Activated naive CD8-positive, alpha-beta T cell treated with anti-CD3 and anti-CD28 coated beads, Interleukin-2, amount 50 U/mL, for 24 hours (primary cell): ENCODE measurements around the gene ALX4.
A peak's percentile ranks its signal among the peaks of the same experiment; 100 is the strongest.

Experiments
- ATAC-seq: fragments of 150-1000 bp; cut with Tn5 transposase; one replicate; pipeline ENCODE4 v1.10.0; 2021
- DNase-seq: peaks from one replicate; pipeline ENCODE4 v3.0.0; 2021
- H3K27ac Mint-ChIP-seq: one replicate; pipeline ENCODE4 v1.8.0; 2021; ENCODE audit warnings: mild to moderate bottlenecking, mixed read lengths
- H3K27me3 Mint-ChIP-seq: one replicate; pipeline ENCODE4 v1.8.0; 2021; ENCODE audit warnings: mixed read lengths
- H3K36me3 Mint-ChIP-seq: one replicate; pipeline ENCODE4 v1.8.0; 2021; ENCODE audit warnings: low read depth, mixed read lengths
- H3K4me1 Mint-ChIP-seq: one replicate; pipeline ENCODE4 v1.8.0; 2021; ENCODE audit warnings: mixed read lengths
- H3K4me3 Mint-ChIP-seq: one replicate; pipeline ENCODE4 v1.8.0; 2021; ENCODE audit warnings: mild to moderate bottlenecking, moderate library complexity, mixed read lengths
- H3K9me3 Mint-ChIP-seq: one replicate; pipeline ENCODE4 v1.8.0; 2021; ENCODE audit warnings: mixed read lengths

Gene ALX4

DNA sequence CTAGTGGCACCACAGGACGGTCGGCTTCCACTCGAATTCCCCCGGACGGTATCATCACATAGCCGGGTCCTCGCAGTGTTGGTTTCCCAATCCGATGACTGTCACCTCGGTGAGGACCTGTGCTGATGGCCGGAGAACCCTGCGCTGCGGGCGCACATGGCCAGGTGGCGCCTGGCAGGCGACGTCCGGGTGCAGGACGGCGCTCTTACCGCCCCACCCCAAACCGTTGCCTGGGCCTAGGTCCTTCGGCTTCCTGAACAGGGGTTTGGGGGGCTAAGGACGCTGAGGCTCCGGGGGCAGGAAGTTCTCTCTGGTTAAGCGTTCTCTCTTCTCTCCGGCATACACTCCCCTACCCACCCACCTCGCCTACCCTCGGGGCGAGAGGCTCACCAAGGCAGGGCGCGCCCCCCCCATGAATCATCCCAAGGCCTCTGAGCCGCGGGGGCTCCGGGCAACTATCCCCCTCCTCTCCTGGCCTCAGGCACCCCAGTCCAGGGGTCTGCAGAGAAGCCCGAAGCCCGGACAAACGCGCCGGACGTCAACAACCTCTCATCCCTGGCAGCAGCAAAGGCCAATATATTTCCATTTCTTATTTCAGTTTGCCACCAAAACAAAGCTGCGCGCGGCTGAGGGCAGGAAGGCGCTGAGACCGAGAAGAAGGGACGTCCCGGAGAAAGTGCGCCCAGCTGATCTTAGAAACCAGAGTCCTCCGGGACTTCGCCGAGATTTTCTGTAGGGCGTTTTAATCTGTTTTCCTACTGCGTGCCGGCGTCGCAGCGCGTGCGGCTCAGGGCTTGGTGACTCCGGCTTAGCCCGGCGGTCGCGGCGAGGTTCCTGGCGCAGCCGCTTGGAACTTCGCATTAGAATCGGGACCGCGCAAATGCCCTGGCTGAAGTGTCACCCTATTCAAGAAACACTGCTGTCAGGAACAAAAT is 5.6 kb downstream of the ALX4 start:
- DNase-seq: no peak
- Mint-ChIP-seq H3K4me1 (peaks cover 31% of the 10 kb centered on the region), H3K36me3 (no peaks in the 10 kb centered on the region), H3K4me3 (peak overlapping the region; percentile 74), H3K9me3 (no peaks in the 10 kb centered on the region), H3K27ac (no peak overlapping the region), H3K27me3 (peaks cover 81% of the 10 kb centered on the region)
- ATAC-seq: no peak

DNA sequence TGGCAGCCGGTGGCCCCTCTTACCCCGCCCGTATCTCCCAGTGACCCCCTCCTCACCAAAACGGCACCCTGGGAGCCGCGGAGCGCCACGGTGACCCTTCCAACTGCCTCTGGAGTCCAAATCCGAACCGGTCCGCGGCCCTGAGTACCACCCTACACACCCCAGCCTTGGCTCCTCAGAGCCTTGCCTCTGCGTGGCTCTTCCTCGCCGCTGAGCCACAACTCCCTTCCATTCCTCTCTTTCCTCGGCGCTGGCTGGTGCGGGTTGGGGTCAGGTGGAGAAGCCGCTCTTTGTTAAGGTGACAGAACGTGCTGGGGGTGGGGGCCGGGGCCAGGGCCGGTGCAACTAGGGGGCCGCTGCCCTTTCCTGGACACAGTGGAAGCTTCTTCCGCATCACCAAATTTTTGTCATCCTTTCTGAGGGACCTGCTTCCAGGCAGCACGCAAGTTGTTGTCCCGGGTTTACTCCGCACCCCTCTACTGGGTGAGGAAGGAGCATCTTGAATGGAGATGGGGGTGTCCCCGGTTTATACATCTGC is 6.5 kb downstream of the ALX4 start:
- Mint-ChIP-seq H3K4me1 (peaks cover 28% of the 10 kb centered on the region), H3K27me3 (peaks cover 75% of the 10 kb centered on the region), H3K36me3 (no peaks in the 10 kb centered on the region), H3K4me3 (no peak overlapping the region), H3K9me3 (no peaks in the 10 kb centered on the region), H3K27ac (no peak overlapping the region)
- DNase-seq (no peak), ATAC-seq (no peak)

DNA sequence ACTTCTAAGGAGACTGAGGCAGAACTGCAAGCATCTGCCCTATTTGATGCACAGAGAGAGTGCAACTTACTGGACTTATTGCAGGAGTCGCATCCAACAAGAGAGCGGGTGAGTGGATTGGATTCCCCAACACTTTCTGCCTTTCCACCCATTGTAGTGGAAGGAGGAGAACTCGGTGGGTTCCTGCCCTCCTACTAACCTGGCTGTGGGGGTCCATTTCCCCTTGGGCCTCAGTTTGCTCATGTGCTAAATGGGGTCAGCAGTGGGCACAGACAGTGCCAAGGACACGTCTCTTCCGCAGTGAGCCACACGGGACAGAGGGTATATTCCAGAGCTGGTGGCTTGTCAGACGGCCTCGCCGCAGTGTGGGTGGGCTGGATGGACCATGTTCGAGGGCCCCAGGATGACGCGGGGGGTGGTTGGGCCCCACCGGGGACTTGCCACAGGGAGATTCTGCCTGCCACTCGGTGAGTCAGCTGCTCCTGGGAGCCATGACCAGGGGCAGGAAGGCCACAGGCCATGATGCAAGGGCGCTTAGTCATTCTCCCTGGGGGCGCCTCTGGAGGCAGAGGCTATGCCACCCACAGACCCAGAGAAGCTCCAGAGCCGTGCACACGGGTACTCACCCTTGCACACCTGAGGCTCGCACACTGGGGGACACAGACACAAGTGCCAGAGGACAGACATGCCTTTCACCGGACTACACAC is 8.2 kb downstream of the ALX4 start:
- Mint-ChIP-seq H3K36me3 (no peaks in the 10 kb centered on the region), H3K27ac (no peak overlapping the region), H3K4me3 (no peak overlapping the region), H3K9me3 (no peaks in the 10 kb centered on the region), H3K4me1 (peaks cover 26% of the 10 kb centered on the region), H3K27me3 (peaks cover 66% of the 10 kb centered on the region)
- DNase-seq (no peak), ATAC-seq (peak; percentile 52)

DNA sequence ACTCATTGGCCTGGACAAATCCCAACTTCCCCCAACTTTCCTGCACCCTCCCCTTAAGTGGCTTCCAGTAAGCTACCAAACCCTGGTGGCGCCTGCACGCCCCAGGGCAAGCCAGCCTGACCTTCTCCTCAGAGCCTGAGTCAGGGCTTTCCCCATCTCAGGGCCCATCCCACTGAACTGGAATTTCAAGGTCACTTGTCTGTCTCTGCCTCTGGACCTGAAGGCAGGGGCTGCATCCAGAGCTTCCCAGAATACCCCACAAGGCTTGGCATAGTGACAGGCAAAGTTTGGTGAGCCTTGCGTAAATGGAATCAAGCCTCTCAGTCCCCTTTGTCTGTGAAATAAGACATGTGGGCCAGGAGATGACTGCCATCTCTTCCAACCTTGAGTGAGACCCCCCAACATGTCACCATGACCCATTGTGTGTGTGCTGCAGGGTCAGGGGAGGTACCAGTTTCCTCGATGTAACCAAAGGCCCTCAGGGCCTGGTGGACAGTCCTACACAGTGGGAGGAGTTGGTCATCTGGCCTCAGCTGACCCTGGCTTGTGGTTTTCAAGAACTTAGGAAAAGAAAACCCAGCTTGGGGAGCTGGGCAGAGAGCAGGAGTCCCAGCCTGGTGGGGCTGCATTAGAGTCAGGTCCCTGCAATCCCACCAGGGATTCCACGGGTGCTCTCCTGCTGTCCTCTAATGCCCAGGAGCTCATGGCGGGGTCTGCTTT is 8.9 kb downstream of the ALX4 start:
- DNase-seq: no peak
- ATAC-seq: no peak
- no peaks in the 10 kb centered on the region for H3K9me3 Mint-ChIP-seq
- peaks cover 21% of the 10 kb centered on the region for H3K4me1 Mint-ChIP-seq
- no peaks in the 10 kb centered on the region for H3K36me3 Mint-ChIP-seq
- no peak overlapping the region for H3K4me3 Mint-ChIP-seq
- peaks cover 62% of the 10 kb centered on the region for H3K27me3 Mint-ChIP-seq
- no peak overlapping the region for H3K27ac Mint-ChIP-seq

DNA sequence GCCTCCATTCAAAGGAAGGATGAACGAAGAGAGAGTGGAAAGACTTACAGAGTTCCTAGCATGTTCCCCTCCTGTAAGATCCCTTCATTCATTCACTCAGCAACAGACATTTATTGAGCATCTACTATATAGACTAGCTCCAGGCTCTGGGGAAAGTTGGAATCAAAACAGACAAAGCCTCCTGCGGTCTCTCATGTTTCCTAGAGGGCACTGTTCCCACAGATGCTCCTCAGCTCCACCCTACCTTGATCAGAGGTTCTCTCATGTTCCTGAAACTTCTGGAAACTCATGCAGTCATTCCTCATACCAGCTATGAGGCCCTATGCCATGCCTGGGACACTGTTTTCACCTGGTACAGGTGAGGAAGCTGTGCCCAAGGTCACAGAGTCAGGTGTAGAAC is 11.1 kb downstream of the ALX4 start:
- DNase-seq: no peak
- Mint-ChIP-seq H3K4me3 (no peak overlapping the region), H3K27me3 (peaks cover 46% of the 10 kb centered on the region), H3K27ac (no peak overlapping the region), H3K4me1 (peaks cover 4% of the 10 kb centered on the region), H3K9me3 (no peaks in the 10 kb centered on the region), H3K36me3 (no peaks in the 10 kb centered on the region)
- no peak for ATAC-seq

DNA sequence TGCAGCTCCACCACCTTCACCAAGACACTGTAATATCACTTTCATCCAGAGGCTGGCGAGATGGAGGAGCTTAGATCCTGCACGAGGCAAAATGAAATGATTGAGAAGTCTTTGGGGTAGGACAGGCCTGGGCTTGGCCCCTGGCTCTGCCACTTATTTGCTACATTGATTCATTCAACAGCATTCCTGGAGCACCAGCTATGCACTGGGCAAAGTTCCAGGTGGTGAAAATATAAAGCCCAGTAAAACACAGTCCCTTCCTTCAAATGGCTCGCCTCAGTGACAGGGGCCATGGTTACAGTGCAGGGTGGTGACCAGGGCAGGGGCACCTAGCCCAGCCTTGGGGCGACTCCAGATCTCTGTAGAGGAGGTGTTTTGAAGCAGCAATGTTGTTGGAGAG is 19.7 kb downstream of the ALX4 start:
- H3K4me3 Mint-ChIP-seq: no peak overlapping the region
- no peaks in the 10 kb centered on the region for H3K9me3 Mint-ChIP-seq
- peaks cover 9% of the 10 kb centered on the region for H3K27me3 Mint-ChIP-seq
- no peak for DNase-seq
- no peaks in the 10 kb centered on the region for H3K36me3 Mint-ChIP-seq
- no peak for ATAC-seq
- no peaks in the 10 kb centered on the region for H3K4me1 Mint-ChIP-seq
- no peak overlapping the region for H3K27ac Mint-ChIP-seq

DNA sequence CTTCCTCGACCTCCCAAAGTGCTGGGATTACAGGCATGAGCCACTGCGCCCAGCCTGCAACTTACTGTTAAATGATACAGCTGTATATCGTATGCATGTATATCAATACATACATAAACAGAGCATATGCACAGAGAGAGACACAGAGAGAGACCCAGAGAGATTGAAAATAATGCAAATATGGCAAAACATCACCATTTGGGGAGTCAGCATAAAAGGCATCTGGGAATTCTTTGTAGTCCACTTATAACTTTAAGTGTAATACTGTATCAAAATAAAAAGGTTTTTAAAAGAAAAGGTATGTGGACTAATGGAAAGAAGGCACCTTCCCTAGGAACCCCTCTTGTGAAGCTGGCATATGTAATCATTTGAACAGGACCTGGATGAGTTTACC is 21.8 kb downstream of the ALX4 start:
- H3K27ac Mint-ChIP-seq: no peak overlapping the region
- no peaks in the 10 kb centered on the region for H3K36me3 Mint-ChIP-seq
- ATAC-seq: no peak
- H3K27me3 Mint-ChIP-seq: peaks cover 3% of the 10 kb centered on the region
- no peaks in the 10 kb centered on the region for H3K4me1 Mint-ChIP-seq
- no peak overlapping the region for H3K4me3 Mint-ChIP-seq
- DNase-seq: no peak
- H3K9me3 Mint-ChIP-seq: no peaks in the 10 kb centered on the region

DNA sequence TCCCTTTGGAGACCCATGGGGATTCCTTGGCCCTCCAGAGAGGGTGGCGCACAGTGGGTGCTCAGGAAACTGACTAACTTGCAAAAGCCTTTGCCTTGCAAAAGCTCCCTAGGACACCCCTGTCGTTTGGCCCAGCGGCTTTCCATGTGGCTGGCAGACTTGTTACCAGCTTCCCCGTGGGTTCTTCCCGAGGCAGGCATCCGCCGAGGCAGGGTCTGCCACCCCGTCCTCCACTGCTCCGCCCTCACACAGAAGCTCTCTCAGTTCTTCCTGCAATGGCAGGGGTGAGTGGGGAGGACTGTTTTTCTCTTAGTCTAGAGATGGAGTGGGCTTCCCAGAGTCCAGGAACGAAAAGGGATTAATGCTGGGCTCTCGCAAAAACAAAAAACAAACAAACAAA is 23.0 kb downstream of the ALX4 start:
- H3K36me3 Mint-ChIP-seq: no peaks in the 10 kb centered on the region
- no peak for DNase-seq

DNA sequence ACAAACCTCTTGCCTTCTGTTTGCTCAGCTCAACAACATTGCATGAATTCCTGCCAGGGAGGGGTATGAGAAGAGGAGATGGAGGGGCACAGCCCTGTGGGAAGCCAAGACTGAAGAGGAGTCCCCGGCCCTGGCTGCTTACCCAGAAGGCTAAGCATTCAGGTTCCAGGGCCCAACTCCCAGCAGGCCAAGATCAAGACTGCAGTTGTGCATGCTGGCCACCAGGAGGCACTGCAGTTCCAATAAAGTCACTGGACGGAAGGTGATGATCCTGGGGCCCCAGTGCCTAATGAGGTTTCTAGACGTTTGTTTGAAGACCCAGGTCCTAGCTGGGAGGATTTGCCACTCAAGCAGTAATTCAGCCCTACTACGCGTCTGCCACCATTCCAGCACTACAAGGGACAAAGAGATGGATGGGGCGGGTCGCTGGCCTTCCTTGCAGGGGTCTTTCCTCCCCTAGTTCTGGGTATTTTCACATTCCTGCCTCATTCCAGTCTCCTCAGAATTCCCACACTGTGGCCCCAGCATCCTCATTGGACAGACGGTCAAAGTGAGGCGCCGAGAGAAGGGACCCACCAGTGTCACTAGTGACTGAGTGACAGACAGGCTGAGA is 23.6 kb downstream of the ALX4 start:
- Mint-ChIP-seq H3K27ac (no peak overlapping the region), H3K4me1 (no peaks in the 10 kb centered on the region), H3K4me3 (no peak overlapping the region), H3K9me3 (no peaks in the 10 kb centered on the region), H3K27me3 (peaks cover 3% of the 10 kb centered on the region), H3K36me3 (no peaks in the 10 kb centered on the region)
- DNase-seq (peak; percentile 70), ATAC-seq (peak; percentile 70)

More for the DNA sequence above, 23.0 kb downstream of the ALX4 start:
- no peaks in the 10 kb centered on the region for H3K4me1 Mint-ChIP-seq
- no peak overlapping the region for H3K27ac Mint-ChIP-seq
- peaks cover 3% of the 10 kb centered on the region for H3K27me3 Mint-ChIP-seq
- ATAC-seq: no peak
- H3K9me3 Mint-ChIP-seq: no peaks in the 10 kb centered on the region
- H3K4me3 Mint-ChIP-seq: no peak overlapping the region

DNA sequence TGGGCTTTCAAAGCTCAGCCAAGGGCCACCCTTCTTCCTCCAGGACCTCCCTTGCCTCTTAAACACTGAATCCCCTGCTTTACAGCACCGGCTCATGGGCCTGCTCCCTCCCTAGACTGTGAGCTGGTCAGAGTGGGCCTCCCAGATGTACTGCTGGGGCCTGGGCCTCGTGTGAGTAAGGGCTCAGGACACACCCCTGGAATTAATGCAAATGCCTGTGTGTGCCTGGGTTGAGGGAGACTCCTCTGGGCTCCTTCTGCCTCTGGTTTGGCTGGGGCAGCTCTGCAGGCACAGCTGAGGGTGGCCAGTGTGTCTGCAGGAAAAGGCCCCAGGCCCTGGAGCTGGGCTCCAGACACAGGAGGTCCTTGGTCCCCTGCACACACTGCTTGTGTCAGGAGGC is 24.2 kb downstream of the ALX4 start:
- no peaks in the 10 kb centered on the region for H3K36me3 Mint-ChIP-seq
- H3K9me3 Mint-ChIP-seq: no peaks in the 10 kb centered on the region
- no peak for ATAC-seq
- H3K4me1 Mint-ChIP-seq: no peaks in the 10 kb centered on the region
- H3K27me3 Mint-ChIP-seq: peaks cover 3% of the 10 kb centered on the region
- H3K4me3 Mint-ChIP-seq: no peak overlapping the region
- no peak overlapping the region for H3K27ac Mint-ChIP-seq
- no peak for DNase-seq

DNA sequence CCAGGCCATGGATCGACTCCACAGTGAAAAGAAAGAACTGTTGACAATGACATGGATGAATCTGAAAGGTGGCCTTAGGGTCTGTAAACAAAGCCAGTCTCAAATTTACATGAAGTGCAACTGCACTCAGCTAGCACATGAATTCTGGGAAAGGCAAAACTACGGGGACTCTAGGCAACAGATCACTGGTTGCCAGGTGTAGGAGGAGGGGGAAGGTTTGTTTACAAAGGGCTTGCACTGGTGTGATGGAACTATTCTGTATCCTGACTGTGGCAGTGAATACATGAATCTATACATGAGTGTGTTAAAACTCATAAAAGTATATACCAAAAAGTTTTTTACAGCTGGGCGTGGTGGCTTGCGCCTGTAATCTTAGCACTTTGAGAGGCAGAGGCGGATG is 27.3 kb downstream of the ALX4 start:
- Mint-ChIP-seq H3K4me3 (no peak overlapping the region), H3K27ac (no peak overlapping the region), H3K4me1 (no peaks in the 10 kb centered on the region), H3K36me3 (no peaks in the 10 kb centered on the region), H3K9me3 (no peaks in the 10 kb centered on the region), H3K27me3 (no peaks in the 10 kb centered on the region)
- no peak for DNase-seq
- no peak for ATAC-seq

DNA sequence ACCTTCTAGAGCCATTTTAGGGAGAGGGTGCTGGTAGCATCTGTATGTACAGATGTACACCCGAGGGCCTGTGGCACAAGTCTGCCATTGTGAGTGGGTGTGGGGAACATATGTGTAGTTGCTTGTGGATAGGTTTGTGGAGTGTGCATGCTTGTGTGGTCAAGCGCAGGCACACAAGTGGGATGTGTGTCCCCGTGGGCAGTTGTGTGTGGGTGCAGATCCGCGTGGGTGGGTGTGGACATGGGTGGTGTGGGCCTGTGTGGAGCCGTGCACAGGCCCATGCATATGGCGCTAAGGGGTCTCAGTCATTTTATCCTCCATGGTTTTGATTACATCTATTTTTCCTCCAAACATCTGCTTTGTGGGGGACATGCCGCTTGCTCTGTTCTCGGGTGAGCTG is 28.8 kb downstream of the ALX4 start:
- DNase-seq: no peak
- Mint-ChIP-seq H3K9me3 (no peaks in the 10 kb centered on the region), H3K36me3 (no peaks in the 10 kb centered on the region), H3K4me3 (no peak overlapping the region), H3K27me3 (no peaks in the 10 kb centered on the region), H3K27ac (no peak overlapping the region), H3K4me1 (no peaks in the 10 kb centered on the region)
- ATAC-seq: no peak

DNA sequence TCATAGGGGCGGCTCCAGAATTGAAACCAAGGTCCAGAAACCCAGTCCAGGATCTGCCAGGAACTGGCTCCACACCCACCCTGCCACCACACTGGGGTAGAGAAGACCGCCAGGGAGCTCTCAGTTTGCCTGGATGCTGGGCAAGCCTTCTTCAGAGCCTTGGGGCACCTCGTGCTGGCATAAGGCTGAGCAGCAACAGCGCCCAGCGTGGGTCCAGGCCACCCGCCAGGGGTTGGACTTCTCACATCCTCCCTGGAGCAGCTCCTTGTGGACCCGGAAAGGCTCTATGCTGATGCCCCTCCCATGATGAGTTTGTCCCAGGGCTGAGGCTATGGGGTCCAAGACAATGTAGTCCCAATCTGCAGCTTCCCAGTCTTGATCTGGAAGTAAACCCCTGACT is 29.7 kb downstream of the ALX4 start:
- Mint-ChIP-seq H3K4me3 (no peak overlapping the region), H3K27me3 (no peaks in the 10 kb centered on the region)
- ATAC-seq: no peak

DNA sequence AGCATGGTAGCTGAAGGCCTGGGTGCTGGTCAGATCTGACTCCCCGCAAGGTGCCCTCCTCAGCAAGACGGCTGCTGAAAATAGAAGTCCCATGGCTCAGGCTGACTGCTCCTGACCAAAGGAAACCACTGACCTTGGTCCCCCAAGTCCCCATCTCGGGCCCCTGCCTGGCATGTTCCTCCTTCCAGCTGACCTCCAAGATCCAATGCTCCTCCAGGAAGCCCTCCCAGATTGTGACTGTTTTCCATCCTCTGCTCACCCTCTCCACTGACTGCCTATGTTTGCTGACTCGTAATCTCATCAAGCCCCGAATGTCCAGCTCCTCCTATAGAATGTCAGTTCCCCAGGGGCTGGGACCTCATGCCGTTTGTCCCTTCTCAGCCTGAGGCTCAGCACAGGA is 30.5 kb downstream of the ALX4 start:
- H3K27me3 Mint-ChIP-seq: no peaks in the 10 kb centered on the region
- no peaks in the 10 kb centered on the region for H3K4me1 Mint-ChIP-seq
- H3K27ac Mint-ChIP-seq: no peak overlapping the region

More for the DNA sequence above, 29.7 kb downstream of the ALX4 start:
- Mint-ChIP-seq H3K9me3 (no peaks in the 10 kb centered on the region), H3K4me1 (no peaks in the 10 kb centered on the region), H3K36me3 (no peaks in the 10 kb centered on the region), H3K27ac (no peak overlapping the region)
- no peak for DNase-seq

More for the DNA sequence above, 30.5 kb downstream of the ALX4 start:
- Mint-ChIP-seq H3K9me3 (no peaks in the 10 kb centered on the region), H3K4me3 (no peak overlapping the region), H3K36me3 (no peaks in the 10 kb centered on the region)
- DNase-seq: no peak
- no peak for ATAC-seq
